Kidney glomerular epithelial cell (primary cell): ENCODE results near the gene CLRN3.
A peak's percentile ranks its signal among the peaks of the same experiment; 100 is the strongest.

Experiments used
- DNase-seq: peaks from one replicate; lab custom pipeline; 2025; lab: John Stamatoyannopoulos, UW

CLRN3 gene, protein sequence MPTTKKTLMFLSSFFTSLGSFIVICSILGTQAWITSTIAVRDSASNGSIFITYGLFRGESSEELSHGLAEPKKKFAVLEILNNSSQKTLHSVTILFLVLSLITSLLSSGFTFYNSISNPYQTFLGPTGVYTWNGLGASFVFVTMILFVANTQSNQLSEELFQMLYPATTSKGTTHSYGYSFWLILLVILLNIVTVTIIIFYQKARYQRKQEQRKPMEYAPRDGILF

DNA sequence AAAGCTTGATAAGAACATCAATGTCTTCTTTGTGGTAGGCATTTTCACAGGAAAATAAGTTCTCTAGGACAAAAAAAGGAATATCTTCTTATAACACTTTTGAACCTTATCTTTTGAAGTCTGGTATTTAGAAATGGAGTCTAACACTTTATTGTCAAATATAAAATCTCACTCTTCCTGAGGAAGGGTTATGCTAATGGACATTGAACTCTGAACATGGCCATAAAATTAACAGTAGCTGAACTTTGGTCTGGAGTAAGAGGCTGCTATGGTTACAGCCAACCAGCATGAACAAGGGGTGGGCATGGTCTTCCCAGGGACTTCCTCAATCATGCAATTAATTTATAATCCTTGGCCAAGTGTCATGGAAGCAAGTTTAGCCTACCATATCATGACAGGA is at the start of gene CLRN3:
Gene CLRN3 (minus strand): TSS at position 199 of the 400 bp plus-strand sequence. CDS start 157 bp downstream, at position 42.
- DNase-seq: no peak

DNA sequence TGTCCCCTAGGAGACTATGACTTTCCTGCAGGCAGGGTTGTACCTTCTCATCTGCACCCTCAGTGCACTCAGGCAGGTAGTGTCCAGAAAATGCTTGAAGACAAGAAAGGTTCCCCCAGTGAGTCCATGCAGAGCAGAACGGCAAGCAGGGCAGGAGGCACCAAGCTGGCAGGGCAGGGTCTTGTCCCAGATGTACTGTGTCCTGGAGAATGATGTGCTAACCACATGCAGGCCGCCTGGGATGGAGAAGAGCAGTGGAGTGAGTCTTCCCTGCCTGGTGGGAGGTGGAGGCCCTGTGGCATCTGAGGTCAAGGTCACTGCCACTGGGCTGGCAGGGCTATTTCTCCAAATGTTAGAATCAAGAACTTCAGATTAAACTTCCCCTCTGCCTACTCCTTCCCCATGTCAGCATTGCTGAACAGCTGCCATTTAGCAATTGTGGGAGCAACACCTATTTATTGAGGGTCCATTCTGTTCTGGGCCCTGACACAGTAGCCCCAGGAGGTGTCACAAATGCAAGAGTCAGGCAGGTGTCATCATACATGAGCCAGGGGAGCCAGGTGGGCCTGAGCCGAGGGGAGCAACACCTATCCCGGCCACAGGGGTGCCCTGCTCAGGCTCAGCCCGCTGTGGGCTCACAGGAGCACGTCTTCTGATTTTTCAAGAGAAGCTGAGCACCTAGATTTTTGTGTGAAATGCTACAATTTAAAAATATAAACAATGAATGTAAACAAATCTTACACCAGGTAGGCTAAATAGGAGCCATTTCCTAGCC is 48.3 kb upstream of the CLRN3 start:
- DNase-seq: no peak

DNA sequence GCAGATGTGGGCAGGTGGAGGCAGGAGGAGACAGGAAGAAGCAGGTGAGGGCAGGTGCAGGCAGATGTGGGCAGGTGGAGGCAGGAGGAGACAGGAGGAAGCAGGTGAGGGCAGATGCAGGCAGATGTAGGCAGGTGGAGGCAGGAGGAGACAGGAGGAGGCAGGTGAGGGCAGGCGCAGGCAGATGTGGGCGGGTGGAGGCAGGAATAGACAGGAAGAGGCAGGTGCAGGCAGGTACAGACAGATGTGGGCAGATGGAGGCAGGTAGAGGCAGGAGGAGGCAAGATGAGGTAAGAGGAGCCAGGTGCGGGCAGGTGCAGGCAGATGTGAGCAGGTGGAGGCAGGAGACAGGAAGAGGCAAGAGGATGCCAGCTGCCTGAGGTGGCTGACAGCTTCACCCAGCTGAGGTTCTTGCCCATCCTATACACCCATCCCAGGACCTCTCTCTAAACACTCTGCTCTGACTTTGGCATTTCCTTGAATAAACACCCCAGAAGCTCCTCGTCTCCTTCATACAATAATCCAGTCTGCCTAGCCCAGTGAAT is 47.1 kb upstream of the CLRN3 start:
- no peak for DNase-seq

DNA sequence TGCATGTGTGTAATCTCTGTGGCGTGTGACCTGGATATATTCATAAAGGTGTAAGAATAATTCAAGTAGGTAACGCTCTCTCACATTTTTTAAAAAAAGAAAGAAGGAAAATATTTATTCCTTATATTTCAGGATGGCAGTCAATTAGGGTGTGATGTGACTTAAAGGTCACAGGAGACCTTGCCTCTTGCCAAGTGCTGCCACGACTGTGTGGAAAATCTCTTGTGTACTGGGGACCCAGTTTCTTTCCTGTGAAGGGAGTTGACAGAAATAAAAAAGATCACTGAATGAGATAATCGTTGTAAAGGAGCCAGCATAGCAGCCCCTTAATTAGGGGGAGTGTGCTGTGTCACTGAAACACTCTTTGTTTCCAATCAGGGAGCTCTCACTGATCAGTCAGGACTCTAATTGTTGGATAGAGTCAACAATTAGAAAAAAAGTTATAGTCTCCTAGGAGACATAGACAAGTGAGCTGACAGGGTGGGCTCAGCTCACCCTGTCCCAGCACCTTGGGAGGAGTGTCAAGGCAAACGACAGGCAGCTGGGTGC is 45.2 kb upstream of the CLRN3 start:
- DNase-seq: no peak

DNA sequence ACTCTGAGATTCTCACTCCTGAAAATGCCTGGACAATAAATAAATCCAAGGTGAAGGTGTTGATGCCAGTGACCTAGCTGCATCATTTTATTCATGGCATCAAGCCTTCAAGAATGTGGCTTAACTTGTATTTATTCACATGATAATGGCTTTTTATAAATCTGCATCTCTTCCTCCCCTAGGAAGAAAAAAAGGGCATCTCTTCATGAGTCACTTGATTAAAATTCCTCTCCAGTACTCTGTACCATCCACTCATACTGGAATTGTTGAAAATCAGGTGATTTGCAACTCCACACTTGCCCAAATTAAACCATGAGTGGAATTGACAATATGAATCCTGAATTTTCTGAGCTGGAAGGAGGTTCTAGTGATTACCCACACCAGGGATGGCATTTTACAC is 44.3 kb upstream of the CLRN3 start:
- no peak for DNase-seq

DNA sequence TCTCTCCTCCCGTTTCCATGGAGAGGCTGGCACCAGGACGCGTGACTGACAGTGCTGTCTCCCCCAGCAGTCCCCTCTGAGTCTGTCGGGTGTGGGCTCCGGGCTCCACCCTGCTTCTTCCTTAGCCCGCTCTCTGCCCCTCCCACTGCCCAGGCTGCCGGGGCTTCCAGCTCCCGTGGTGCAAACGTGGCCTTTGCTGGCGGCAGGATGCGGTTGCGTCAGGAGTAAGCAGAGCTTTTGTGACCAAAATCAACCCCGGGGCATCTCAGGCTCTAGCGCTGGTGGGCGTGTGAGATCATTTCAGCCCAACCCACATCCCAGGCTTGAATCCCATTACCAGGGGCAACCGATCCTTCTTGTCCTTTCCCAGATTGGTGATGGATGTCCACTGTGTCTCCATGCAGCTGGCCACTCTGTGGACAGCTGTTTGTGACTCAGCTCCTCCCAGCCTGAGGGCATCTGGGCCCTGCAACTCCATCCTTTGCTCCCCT is 42.4 kb upstream of the CLRN3 start:
- DNase-seq: no peak

DNA sequence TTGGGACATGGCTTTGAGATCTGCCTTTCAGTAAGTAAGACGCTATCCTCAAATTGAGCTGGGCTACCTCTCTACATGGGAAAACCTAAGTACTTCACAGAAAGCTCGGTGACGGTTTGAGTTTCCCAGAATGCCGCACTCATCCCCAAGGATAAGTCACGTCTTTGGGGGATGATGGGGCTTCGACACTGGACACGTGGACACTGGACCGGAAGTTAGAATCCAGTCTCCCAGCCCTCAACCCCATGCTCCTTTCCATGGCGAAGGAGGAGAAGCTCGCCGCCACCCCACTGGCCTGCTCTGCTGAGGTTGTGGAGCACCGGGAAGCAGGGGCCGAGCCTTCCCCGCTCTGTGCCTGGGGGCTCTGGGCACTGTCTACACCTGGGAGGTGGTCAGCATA is 41.6 kb upstream of the CLRN3 start:
- DNase-seq: no peak

DNA sequence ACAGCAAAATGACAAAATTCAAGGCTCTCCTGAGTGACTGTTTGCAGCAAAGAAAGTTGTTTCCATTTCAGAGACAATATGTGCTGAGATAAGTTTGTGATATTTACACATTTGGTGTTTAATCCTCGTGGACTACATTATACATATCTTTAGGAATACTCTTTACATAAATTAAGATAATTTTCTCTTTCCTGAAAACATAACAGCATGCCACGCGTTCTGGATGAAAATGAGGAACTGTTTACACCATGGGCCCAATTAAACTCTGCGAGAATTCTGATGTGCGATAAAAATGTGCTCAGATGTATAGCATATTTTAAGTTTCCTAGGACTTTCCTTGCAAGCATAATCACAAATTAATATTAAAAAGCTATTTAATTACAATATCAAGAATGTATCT is 40.5 kb upstream of the CLRN3 start:
- DNase-seq: no peak

DNA sequence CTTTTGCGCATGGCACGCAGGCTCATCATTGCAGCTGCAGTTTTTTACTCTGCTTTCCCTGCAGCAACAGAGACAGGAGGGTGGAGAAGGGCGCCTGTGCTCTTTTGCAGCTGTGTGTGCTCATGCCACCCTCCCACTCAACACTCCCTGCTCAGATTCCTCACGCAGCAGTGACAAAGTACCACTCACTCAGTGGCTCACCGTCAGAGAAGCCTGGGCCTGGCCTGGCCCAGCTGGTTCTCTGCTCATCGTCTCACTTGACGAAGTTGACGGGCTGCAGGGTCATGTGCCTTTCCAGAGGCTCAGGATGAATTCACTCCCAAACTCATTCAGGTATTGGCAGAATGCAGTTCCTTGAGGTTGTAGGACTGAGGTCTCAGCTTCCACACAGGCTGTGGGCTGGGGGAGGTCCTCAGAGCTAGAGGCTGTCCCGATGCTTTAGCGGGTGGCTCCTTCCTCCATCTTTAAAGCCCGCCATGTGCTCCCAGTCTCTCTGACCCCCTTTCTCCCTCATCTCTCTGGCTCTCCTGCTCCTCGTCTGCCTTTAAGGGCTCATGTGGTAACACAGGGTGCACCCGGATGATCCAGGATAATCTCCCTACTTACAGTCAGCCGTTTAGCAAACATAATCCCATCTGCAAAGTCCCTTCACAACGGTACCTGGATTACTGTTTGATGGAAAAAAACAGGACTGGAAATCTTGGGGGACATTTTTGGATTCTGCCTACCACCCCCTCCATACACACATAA is 40.0 kb upstream of the CLRN3 start:
- no peak for DNase-seq

DNA sequence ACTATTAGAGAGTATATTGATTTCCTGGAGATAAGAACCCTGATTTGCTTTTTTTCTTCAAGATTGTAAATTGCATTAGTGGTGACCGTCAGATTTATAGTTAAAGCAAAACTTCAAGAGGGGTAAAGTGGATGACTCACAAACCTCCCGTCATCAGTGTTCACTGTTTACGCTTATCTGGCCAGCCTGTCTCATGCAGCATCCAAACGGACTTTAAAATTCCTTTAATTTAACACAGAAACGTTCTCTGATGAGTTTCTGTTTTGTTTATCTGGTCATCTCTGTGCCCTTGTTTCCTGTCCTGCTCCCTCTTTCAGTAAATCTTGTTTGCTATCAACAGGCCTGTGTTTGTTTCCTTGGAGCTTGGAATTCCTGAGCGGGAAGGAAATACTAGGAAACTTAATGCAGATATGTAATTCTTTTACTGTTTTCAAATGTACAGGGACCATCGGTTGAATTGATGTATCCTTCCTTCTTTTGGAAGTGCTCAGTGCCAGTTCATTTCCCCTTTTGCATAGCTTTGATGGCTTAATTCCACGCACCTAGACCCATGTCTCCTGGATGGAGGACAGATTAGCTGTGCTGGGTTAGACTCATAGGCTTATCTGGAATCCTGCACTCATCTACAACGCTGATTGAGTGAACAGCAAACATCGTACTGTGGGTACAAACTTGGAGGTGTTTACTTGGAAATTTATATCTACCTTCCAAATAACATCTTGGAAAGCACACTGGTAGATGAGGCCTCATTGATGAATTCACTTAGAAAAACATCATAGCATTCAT is 35.5 kb upstream of the CLRN3 start:
- peak; percentile 19 for DNase-seq

DNA sequence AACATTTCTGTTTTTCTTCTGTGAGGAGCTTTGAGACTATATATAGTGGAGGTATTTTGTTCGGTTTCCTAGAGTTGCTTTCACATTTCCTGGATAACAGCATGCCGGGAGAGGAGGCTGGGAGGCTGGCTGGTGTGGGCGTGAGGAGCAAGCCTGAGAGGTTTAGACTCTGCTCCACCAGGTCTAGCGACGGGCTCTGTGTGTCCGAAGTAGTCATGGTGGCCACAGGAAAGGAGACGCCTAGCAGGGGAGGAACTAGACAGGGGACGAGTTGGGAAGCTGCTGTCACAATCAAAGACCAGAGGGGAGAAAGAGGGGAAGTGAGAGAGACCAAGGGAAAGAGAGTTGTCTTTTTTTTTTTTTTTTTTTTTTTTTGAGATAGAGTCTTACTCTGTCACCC is 33.7 kb upstream of the CLRN3 start:
- DNase-seq: no peak

DNA sequence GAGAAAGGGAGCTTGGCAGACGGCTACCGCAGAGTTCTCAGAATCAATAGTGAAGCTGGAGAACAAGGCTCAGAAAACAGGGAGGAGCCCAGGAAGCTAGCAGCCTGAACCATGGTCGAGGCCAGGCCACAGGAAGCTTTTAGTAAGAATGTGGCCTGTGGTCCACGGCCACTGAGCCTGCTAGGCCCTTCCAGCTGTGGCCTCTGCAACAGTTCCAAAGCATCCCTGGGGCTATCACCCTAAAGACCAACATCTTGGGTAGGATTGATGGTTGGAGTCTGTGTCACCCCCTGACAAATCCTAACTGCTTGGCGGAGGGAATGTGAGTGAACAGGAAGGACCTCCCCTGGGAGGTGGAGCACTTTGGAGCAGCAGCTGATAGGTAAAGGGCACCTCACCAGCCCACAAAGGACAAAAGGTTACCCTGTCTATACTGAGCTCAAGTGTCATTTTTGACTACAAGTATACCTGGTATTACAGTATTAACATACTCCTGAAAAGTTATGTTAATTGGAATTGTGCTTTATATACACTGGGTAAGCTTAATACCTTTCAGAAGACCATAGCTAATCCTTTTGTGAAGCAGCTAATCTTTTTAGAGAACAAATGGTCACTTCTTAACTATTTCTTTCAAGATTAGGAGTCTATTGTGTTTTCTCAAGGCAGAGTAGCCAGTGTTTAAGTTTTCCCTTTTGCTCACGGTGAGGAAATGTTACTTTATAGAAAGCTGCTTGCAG is 32.9 kb upstream of the CLRN3 start:
- DNase-seq: no peak

DNA sequence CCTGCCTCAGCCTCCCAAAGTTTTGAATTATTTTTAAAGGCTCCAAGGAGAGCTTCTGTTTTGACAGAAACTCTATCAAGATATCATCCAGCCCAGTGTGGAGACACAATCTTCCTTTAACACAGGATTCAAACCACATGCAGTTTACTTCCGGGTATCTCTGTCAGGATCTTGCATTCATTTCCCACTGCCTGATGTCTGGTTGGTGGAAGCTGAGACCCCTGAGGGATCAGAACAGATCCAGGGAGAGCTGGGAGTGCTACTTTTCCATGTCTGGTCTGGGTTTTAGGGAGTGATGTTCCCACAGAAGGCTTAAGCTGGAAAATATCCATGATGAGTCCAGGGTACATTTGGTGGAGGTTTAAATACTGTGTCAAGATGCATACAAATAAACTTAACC is 30.9 kb upstream of the CLRN3 start:
- no peak for DNase-seq

DNA sequence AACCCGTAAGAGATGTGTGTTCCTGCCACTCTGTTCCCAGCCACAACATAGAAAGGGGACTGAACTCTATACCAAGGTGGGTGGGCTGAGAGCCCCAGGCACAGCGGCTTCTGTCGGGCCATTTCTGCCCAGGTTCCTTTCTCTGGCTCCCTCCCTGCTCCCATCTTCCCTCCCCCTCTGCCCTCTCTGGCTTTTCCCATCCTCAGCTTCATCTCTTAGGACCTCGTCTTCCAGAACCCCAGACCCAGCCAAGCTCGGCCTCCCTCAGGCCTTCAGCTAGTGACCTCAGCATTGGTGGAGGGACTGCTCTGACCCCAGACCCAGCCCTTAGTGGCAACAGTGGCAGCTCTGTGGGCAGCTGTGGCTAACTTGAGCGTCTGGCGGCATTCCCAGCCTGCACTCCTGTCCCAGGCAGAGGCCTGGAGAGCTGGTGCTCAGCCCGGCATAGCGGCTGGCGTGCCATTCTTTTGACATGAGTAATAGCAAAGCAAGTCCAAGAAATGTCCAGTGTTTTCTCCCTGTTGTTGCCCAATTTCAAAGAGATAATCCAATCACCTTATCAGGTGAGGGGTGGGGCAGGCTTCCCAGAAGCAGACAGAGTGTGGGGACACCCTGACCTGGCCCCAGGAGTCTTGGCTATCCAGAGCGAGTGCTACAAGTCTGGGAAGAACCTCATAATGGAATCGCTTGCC is 30.1 kb upstream of the CLRN3 start:
- DNase-seq: peak; percentile 81

DNA sequence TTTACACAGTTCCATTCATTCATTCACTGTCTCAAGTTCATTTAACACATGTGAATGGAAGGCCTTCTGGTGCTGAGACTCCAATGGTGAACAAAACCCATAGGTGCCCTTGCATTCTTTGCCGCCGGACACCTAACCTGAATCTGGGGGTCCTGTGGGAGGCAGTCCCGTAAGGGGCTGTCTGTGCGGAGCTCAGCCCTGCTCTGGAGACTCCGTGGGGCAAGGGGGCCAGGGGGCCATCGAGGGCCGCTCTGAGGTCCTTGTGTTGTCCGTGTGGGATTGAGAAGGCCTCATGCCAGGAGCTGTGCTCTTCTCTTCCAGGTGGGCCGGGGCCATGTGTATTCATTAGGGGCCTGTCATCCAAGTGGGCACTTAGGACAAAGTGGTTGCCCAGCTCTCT is 29.5 kb upstream of the CLRN3 start:
- no peak for DNase-seq

DNA sequence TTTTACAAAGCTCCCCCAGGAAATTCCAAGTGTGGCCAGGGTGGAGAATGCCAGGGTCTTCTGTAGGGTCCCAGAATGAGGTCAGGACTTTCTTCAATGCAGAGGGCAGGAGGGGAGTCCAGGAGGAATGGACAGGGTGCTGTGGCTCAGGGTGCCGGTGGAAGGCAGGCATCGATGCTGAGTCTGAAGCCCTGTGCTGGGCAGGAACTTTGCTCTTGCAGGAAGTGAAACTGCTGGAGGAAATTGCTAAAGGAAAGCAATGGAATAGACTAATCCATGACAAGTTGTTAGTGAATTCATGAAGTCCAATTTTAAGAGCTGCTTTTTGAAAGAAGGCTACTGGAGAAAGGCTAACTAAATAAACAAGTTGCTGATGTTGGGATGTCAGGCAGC is 29.0 kb upstream of the CLRN3 start:
- DNase-seq: no peak

DNA sequence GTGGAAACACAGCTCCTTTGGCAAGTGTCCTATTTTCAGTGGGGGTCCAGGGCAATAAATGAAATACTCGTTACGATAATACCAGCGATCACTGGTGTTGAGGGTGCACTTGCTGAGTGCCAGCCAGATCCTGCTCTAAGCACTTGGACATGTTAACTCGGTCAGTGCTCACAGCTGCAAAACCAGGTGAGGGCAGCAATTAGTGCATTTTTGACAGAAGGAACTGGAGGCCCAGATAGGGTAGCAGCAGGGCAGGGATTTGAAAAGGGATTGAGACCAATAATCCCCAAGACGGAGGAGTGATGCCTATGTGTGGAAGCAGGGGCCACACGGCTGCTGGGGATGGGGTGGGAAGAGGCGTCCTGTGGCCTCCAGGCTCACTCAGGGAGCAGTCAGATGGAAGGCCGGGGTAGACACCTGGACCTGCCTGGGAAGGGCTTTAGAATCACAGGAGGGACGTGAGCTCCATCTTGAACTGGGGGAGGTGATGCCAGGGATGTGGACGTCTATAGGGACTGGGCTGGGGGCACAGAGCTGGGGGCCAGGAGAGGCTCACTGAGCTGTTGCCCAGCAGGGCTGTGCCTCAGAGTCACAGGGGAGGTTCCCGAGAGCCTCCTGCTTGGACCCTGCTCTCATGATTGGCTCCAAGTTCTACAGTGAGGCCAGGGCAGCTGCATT is 28.5 kb upstream of the CLRN3 start:
- no peak for DNase-seq

DNA sequence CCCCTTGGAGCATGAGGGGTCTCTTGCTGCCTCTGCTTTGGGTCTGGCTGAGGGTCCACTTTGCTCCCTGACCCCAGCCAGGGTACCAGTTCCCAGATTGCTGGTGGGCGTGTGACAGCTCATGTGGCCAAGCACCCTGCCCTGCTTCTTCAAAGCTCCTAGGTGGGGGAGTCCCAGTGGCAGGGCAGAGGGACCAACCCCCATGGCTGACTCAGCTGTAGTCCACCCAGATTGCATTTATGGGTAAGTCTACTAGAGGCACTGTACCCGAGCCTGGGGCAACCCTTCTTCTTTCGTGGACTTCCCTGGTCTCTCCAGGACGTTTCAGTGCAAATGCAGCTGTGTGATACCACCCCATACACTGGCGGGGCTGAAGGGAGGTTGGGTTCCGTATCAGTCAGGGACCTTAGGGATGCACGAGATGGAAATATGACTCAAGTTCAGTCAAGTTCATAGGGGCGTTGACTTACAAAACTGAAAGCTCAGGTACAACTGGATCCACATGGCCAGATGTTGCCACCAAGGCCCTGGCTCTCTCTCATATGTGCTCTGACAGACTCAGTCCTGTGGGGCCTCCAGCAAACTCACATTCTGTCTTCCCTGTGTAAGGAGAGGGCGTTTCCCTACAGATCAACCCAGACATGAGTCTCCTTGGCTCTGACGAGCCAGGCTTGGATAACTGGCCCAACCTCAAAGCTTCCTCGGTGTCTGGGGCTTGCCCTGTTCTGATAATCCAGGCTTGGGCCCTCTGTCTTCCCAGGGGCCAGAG is 27.7 kb upstream of the CLRN3 start:
- DNase-seq: no peak
